ENCODE measurements around the gene ATG7.
A peak's percentile ranks its signal among the peaks of the same experiment; 100 is the strongest.

Gene ATG7

DNA sequence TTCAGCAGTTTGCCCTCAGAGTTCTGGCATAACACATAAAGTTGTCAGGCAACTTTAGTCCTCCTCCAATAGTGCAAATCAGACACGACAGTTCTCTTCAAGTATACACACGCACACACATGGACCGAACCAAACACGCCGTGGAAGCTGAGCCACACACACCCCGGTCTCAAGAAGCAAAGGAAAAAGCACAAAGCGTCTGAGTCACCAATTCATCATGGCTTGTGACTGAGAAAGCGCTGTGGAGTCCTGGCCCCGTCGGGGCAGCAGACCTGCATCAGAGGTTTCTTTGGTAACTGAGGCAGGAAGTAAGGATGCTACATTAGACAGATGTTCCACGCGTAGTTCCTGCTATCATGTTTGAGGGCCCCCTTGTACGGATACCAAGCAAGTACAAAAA, 285.8 kb downstream of the ATG7 start:
- intact Hi-C loops (cut with DNase I), result no loop called here
- peak in 3 of 10 donors; percentile 10 to 84 (median 24) for DNase-seq

DNA sequence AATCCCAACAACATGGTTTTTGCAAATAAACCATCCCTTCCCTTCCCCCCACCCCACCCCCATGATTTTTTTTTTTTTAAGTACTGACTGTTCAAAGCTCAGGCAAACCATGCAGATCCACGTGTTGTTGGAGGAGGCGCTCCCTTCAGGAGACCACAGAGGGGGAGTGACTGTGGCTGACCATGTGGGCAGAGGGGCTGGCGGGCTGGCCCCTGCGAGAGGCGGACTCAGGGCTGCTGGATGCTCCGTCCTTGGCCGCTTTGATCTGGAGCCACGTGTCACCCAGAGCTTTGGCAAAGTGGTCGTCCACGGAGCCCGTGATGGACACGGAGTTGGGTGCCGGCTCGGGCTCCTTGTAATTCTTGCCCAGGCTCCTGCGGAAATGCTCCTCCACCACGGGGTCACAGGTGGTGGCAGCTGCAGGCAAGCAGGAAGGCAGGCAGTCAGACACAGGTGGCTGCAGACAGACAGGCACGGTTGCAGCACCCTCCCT, 286.3 kb downstream of the ATG7 start:
- intact Hi-C loops (cut with DNase I), result no loop called here
- peak in 2 of 10 donors; percentile 9 to 80 for DNase-seq

DNA sequence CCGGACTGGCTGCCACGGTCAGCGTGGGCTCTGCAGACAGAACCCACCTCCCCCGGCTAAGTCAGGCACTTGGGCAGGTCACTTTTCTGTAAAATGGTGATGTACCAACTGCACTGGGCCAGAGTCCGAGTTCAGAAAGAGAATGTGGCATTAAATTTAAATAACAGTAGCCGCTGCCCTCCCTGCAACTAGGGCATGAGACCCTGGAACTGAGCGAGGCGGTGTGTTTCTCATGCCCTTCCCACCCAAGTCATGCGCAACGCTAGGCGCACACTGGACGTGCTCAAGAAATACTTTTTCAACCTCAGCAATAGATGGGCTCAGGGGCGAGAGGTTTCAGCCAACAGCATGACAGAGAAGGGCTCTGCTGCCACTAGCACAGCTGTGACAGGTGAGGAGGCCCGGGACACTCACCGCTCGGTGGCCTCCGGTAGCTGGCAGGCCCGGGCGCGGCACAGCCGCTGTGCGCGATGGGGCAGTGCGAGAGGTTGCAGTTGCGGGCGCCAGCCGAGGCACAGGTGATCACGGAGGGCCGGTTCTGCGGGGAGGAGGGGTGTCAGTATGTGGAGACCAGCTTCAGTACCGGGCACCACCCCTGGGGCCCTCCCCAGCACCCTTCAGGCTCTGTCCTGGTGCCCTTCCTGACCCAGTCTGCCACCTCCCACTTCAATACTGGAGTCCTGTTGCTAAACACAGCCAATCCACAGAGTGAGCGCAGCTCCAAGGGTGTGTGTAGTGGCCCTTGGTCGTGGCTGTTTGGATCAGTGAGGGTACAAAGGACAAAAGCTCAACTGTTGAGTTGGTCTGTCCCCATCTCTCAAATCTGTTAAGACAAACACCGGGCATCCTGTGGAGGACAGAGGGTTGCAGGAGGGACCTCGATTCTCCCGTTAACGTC, 287.0 kb downstream of the ATG7 start:
- peak in 2 of 10 donors; percentile 9 to 78 for DNase-seq
- intact Hi-C loops (cut with DNase I), result no loop called here

DNA sequence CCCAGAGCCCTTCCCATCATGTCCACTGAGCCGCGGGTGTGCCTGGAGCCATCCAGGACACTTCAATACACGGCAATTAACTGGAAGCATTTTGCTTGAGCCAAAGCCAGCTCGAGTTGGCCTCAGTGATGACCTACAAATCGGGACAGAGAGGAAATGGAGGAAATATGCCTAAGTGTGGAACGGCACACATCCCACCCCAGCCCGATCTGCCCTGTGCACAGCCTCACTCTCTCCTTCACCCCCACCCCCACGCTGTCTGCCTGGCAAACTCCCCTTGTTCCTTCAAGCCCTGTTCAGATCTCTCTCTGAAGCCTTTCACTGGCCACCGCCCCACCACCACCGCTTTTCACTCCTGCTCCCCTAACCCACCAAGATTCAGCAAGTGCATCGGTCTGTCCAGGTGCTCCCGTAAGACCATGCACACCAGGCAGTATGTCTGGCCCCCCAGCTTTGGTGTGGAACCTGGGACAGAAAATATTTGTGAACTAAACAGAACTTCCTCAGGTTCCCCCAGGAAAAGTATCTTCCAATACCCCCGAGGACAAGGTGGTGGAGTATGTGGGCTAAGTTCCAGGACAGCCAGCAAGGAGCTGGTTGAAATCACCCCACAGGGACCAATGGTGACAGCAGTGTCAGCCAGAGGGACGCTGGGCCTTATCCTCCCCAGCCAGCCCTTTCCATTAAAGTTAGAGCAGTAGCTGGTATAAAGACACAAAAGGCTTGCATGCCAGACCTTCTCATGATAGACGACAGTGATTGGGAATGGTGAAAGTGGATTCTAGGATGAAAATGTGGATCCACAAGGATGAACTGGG, 287.8 kb downstream of the ATG7 start:
- peak in 2 of 10 donors; percentile 10 to 78 for DNase-seq
- intact Hi-C loops (cut with DNase I), result loop anchor here (10.0 kb wide), 1 partner anchor 75 kb away; no protein-coding TSS in a partner anchor

DNA sequence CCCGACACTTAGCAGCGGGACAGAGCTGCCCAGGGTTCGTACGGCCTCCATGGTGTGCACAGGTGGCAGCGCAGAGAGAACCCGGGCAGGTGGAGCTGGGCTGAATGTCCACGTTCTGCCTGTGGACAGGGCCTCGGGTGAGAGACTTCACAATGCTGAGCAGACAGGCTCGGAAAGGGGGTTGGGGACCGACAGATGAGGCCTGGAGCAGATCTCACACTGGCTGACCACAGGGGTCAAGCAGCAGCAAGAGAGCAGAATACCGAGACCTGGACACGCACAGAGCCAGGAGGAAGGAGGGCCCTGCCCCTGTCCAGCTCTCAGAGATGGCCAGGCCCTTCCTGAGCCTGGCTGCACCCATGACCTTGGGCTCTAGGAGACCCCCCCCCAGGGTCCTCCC, 288.5 kb downstream of the ATG7 start:
- DNase-seq, result peak in 1 of 10 donors; percentile 72
- intact Hi-C loops (cut with DNase I), result loop anchor here (10.0 kb wide), 1 partner anchor 74 kb away; no protein-coding TSS in a partner anchor

DNA sequence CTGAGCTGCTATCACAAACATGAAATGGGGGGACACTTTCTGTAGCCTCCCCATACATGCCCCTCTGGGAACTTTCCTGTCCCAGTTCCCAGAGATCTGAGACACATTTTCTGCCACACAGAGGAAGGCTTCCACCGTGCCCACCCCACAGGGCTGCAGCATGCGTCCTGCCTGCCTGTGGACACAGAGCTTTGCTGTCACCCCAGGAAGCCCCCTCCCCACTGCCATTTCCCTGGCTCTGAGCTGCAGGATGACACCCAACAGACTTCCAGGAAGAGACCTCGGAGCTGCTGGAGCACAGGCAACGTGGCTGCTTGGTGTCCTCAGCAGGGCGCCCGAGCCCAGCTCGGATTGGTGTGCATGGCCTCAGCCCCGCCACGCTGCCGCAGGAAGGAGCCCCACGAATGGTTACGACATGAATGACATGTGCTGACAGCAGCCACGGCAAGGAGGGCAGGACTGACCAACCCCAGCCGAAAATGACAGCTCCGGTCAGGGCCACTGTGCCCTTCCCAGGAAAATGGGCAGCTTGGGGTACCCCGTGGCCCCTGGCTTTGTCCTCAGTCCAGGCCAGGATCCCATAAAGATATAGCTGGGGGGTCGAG, 290.2 kb downstream of the ATG7 start:
- DNase-seq, result no peak
- intact Hi-C loops (cut with DNase I), result loop anchor here (10.0 kb wide), 1 partner anchor 72 kb away; no protein-coding TSS in a partner anchor

DNA sequence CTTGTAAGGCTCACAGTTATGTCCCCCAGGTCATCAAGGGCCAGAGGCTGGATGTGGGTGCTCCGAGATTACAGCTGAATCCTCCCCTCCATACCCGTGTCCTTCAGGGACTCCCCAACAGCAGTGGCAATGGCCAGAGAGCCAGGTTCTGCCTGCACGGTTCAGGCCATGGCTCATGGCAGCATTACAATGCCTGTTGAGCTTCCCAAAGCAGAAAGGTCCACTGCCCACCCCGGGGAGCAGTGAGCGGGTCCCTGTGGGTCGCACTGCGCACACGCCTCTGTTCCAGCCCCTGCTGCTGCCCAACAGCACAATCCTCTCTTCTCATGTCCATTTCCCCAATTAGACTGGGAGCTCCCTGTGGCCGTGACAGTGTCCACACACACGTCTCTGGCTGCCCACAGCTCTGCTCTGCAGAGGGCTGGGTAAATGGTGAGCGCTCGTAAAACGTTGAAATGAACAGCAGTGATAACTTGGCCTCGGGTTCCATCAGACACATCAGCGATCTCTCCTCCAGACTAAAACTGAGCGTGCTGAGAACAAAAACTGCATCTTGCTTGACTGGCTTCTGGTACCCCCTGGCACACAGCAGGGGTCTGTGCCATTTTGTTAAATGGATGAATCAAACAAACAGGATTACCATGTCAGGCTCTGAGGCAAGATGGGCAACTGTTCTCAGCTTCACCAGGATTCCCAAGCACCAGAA, 291.1 kb downstream of the ATG7 start:
- intact Hi-C loops (cut with DNase I), result loop anchor here (10.0 kb wide), 1 partner anchor 71 kb away; no protein-coding TSS in a partner anchor
- DNase-seq, result peak in 1 of 10 donors; percentile 47

DNA sequence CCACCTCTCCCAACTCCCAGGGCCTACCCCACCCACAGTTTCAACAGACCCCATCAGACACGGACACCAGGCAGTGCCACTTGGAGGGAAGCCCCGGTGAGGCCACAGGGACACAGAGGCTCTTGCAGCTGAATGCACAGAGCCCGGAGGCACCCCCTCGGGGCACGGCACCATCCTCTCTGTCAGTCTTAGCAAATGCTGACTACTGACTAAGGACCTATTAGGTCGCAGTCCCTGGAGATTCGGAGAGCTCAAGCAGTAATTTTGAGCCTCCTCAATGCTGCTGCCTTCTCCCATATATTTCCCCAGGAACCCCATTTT, 291.6 kb downstream of the ATG7 start:
- intact Hi-C loops (cut with DNase I), result loop anchor here (10.0 kb wide), 1 partner anchor 71 kb away; no protein-coding TSS in a partner anchor
- DNase-seq, result no peak

DNA sequence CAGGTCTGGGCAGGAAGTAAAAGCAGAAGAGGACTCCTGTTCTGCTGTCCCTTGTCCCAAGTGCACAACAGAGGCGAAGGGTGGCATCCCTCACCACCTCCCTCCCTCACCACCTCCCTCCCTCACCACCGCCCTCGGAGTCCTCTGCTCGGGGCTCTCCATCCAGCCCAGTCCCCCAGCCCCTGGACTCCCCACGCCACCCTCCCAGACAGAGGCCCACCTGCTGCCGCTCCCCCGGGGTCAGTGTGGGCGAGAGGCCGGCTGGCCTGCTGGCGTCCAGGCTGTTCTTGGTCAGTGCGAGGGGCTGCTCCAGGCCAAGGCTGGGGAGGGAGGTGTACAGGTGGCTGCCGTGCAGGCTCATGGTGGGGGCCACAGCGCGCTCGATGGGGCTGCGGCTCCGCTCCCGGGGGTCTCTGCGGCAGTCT, 292.4 kb downstream of the ATG7 start:
- intact Hi-C loops (cut with DNase I), result loop anchor here (10.0 kb wide), 1 partner anchor 70 kb away; no protein-coding TSS in a partner anchor

DNA sequence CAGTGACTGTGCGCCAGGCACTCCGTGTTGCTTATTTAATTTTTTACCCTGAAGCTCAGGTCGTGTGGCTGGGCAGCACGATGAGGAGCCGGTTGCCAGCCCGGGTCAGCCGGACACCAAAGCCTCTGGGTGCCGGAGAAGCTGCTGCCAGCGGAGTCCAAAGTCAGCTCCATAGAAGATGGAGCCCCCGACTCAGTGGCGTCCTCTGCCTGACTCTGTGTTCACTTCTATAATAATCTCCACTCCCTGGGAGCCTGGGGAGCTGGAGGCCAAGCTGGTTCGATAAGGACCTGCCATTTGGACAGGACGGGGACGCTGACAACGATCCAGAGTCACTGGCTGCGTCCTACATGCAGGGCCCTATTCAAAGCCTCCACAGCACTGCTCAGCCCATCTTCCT, 292.9 kb downstream of the ATG7 start:
- peak in 2 of 10 donors; percentile 62 to 73 for DNase-seq
- intact Hi-C loops (cut with DNase I), result loop anchor here (10.0 kb wide), 1 partner anchor 70 kb away; no protein-coding TSS in a partner anchor

More for the DNA sequence above, 292.4 kb downstream of the ATG7 start:
- peak in 1 of 10 donors; percentile 73 for DNase-seq

DNA sequence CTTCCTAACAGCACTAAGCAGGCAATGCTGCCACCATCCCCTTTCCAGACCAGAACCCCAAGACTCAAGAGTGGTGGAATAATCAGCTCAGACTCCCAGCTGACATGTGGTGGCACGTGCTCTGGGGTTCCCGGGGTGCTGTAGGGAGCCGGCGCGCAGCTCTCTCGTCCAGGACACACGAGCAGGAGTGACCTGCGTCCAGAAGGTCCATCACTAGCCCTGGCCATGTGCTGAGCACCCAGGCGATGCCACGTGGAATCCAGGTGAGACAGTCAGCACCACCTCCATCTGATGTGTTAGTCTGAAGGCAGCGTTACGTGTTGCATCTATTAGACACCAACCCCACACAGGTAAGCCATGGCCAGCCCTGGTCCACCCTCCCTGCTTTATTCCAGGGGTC, 293.3 kb downstream of the ATG7 start:
- DNase-seq, result peak in 2 of 10 donors; percentile 55 to 76
- intact Hi-C loops (cut with DNase I), result loop anchor here (10.0 kb wide), 1 partner anchor 69 kb away; no protein-coding TSS in a partner anchor

DNA sequence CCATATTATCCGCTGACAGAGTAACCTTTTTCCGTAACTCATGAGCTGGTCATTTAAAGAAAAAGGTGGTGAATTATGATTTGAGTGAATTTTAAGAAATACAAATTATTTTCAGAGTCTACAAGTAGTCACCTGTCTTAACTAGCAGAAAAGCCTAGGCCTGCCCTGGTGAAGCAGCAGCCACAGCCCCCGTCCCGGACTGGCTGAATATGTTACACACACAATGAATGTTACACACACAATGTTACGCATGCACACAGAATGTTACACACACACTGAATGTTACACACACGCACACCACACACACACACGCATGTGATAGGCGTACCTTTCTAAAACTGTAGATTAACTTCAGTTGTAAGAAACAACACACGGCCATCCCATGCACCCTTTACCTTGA, 293.7 kb downstream of the ATG7 start:
- intact Hi-C loops (cut with DNase I), result loop anchor here (10.0 kb wide), 1 partner anchor 69 kb away; no protein-coding TSS in a partner anchor

DNA sequence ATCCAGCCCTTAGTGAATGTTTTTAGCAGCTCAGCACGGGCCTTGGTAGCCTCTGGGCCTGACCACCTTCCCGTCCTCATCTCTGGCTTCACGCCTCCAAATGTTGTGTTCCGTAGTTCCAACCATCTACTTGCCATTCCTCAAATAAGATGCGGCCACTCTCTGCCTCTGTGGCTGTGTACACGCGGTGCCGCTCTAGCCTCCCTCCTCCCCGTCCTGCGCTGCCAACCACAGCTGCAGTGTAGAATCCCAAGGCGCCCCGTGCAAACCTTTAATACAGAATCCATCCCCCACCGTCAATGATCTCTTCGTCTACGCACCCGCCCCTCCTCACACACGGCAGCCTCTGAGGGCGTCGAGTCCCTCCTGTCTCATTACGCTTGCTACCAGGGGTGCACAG, 294.3 kb downstream of the ATG7 start:
- peak in 1 of 10 donors; percentile 3 for DNase-seq
- intact Hi-C loops (cut with DNase I), result loop anchor here (10.0 kb wide), 1 partner anchor 68 kb away; no protein-coding TSS in a partner anchor

More for the DNA sequence above, 293.7 kb downstream of the ATG7 start:
- DNase-seq, result no peak

DNA sequence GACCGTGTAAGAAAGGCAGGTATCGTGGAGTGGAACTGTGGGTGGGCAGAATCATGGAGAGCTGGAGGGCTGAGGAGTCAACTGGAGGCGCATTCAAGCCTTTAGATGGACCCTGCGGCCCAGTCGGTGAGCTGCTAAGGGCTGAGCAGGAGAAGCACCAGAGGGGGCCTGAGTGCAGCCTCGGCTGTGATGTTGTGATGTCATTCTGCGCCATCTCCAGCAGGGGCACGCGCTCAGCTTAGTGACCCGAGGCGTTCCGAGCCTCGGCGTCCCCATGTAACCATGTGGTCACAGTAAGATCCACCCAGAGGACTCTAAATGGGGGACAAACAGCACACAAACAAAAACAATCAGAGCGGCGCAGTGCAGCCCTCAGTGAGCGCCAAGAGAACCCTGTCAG, 294.7 kb downstream of the ATG7 start:
- intact Hi-C loops (cut with DNase I), result loop anchor here (10.0 kb wide), 1 partner anchor 68 kb away; no protein-coding TSS in a partner anchor
- peak in 2 of 10 donors; percentile 4 to 72 for DNase-seq

DNA sequence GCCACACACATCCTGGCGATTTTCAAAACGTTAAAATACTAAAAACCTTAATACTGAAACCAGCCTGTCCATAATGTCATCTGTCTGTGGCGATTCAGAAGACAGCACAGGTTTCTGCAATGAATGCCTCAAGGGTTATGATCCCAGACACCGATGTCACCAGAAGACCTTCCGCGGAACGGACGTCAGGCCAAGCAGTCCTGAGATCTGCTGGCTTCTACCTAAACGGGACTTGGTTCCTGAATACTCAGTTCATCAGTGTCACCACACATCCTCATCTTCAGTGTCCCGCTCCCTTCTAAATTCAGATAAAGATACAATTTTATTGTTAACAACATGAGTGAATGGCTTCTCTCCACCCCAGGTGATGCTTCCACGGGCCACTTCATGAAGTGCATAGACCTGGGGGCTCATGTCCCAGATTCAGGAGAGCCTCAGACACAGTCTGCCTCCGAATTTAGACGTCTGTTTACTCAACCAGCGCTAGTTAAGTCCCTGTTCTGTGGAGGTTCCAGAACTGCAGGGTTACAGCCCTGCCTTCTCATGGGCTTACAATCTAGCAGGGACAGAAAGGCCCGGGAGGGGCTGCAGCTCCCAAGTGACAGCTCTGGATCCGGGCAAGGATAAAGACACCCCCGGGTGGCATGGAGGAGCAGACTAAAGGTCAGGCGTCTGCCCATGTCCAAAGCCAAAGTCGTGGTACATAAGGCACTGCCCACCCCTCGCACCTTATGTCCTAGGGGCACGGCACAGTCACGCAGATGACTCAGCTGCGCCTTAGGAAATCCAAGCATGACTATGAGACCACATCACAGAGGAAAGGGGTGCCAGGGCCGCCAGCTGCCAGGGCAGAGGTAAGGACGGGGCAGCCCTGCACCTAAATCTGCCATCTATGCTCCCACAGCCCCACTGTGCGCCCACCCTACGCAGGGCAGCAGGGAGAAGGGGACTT, 295.6 kb downstream of the ATG7 start:
- intact Hi-C loops (cut with DNase I), result loop anchor here (10.0 kb wide), 1 partner anchor 67 kb away; no protein-coding TSS in a partner anchor
- peak in 3 of 10 donors; percentile 3 to 27 (median 23) for DNase-seq

DNA sequence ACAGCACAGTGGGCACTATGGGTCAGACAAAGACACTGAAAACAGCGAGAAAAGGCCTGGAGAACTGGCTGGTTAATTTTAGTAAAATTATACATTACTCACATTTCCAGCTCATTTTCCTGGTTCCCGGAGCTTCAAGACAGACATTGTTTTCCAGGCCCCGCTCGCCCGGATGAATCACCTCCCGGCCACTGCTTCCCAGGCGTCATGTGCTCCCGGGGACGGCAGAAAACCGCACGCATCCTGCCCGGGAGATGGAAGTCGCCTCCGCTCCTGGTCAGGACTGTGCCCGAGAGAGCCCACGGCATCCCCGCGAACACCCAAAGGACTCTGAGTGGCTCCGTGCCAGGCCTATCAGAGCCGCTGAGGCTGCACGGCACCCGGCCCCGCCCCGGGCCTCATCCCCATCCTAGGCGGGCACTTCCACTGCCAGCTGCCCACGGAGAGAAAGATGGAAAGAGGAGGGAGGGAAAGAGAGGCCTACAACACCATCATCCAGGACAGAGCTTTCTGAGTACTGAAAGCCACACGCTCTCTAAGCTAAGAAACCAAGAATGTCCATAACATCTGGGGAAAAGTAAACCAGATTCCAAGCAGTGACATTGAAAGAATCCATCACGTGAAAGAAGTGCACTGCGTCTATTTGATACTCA, 296.4 kb downstream of the ATG7 start:
- intact Hi-C loops (cut with DNase I), result loop anchor here (10.0 kb wide), 1 partner anchor 66 kb away; no protein-coding TSS in a partner anchor
- DNase-seq, result peak; percentile 67 to 97 (median 79)

DNA sequence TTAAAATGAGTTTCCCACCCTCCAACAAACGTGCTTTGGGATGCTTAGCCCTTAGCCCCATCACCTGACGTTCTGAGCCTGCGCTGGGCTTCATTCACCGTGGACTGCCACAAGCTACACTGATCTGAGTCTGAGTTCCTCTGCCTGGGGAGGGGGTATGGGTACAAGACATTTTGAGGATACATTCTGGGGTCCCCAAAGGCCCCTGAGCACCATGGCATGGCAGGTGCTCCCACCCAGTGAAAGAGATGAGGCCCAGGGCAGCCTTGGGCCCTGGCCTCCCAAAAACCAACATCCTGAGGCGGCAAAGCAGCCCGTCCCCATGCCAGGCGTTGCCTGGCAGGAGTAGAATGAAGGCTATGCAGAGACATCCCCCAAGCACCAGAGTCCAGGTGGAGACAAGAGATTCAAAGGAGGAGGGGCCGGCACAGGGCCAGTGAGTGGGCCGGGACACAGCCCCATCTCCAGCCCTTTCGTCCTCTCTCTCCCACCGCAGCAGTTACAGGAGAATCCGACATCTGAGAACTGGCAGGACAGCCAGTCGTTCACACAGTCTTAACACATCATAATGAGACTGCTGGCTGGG, 297.1 kb downstream of the ATG7 start:
- intact Hi-C loops (cut with DNase I), result loop anchor here (10.0 kb wide), 1 partner anchor 66 kb away; no protein-coding TSS in a partner anchor
- DNase-seq, result no peak
